ENCODE data around the gene NMD3. TPM values are rescaled to one million over a fixed set of nuclear protein-coding genes. Genes with fewer than 3 reads are reported as not detected.

NMD3 gene
- 19.3 and 43.9 TPM in 2 replicates for polyA plus RNA-seq

DNA sequence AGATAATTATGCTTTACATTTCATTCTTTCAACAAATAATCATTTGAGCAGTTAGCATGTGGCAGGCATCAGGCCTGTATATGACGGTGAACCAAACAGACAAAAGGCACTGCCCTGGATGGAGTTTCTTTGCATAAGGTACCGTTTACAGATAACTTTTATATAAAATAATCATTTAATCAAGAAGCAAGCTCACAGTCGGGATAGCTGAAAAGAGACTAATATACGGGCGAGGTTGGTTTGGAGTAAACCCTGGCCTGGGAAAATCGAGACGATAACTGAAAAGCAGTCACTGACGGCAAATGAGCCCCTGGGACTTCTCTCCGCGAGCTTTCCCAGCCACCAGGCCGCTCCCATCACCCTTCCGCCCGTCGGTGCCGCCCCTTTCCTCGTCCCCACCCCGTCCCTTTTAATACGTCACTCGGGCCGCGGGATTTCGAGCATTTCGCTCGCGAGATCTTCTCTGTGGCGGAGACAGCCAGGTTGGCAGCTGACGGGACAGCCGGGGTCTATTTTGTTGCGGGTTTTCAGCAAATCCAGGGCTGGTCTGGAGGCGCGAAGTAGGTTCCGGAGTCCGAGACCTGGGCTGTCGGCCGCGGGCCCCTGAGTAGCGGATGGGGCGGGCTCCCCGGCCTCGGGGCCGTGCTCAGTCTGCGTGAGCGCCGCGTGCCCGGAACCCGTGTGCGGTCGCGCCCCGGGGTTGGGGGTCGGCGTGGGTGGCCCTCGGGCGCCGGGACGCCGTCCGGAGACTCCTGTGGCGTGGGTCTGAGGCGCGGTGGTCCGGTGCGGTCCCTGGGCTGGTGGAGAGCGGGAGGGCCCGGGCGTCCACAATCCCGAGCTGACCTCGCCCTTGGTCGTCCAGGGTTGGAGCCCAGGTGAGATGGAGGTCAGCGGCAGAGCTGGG, at the start of gene NMD3:
TSS of gene NMD3 (plus strand) at position 462 of the 904 bp plus-strand sequence. CDS start 703 bp downstream, outside the sequence.

Other genes starting within 250 kb of the NMD3 start
- 54.1 and 62.5 TPM in 2 replicates for gene B3GALNT1, start 116.0 kb upstream of the NMD3 start, polyA plus RNA-seq
- gene SPTSSB, start 150.2 kb downstream of the NMD3 start, polyA plus RNA-seq, result 5.9 and 9.5 TPM in 2 replicates

All from Purkinje cell (primary cell).